HG02852 (cell line): ENCODE data around the gene SLC10A4.

Experiments
- ATAC-seq: cut with Tn5 transposase; IDR thresholded peaks from one replicate; pipeline ENCODE4 v1.9.1; 2021; ENCODE audit warnings: mild to moderate bottlenecking, moderate library complexity; ENCODE audit not compliant: unreplicated experiment

SLC10A4 gene

GRCh38 chr4:48489683-48490011 is 6.5 kb downstream of the SLC10A4 start:
- ATAC-seq: no peak

- ATAC-seq: no peak
Observed at GRCh38 chr4:48490012-48490679, 7.0 kb downstream of the SLC10A4 start, which contains the start of gene ZAR1. ZAR1 (plus strand) TSS chr4:48490252; CDS start chr4:48490292, 40 bp downstream.

- ATAC-seq: no peak
Observed at GRCh38 chr4:48490680-48491513, 7.8 kb downstream of the SLC10A4 start.

GRCh38 chr4:48491514-48492176 is 8.5 kb downstream of the SLC10A4 start:
- no peak for ATAC-seq

GRCh38 chr4:48493452-48494100 is 10.4 kb downstream of the SLC10A4 start:
- no peak for ATAC-seq

GRCh38 chr4:48495941-48496340 is 12.8 kb downstream of the SLC10A4 start:
- ATAC-seq: no peak

- ATAC-seq: no peak
Observed at GRCh38 chr4:48498895-48499294, 15.8 kb downstream of the SLC10A4 start.

GRCh38 chr4:48499551-48500066 is 16.5 kb downstream of the SLC10A4 start:
- peak; percentile 73 for ATAC-seq

- no peak for ATAC-seq
Observed at GRCh38 chr4:48503233-48504025, 20.3 kb downstream of the SLC10A4 start.

GRCh38 chr4:48504026-48504330 is 20.8 kb downstream of the SLC10A4 start:
- no peak for ATAC-seq

- no peak for ATAC-seq
Observed at GRCh38 chr4:48504352-48504751, 21.2 kb downstream of the SLC10A4 start.

- ATAC-seq: no peak
Observed at GRCh38 chr4:48506716-48507115, 23.6 kb downstream of the SLC10A4 start.

- no peak for ATAC-seq
Observed at GRCh38 chr4:48509543-48509942, 26.4 kb downstream of the SLC10A4 start.

- ATAC-seq: no peak
Observed at GRCh38 chr4:48518143-48518542, 35.0 kb downstream of the SLC10A4 start.

GRCh38 chr4:48526406-48526805 is 43.3 kb downstream of the SLC10A4 start:
- ATAC-seq: no peak

- ATAC-seq: no peak
Observed at GRCh38 chr4:48538358-48538757, 55.2 kb downstream of the SLC10A4 start.
